Mesendoderm (in vitro differentiated cells): Measurements from ENCODE around the gene ARF1.

Experiments used
- DNase-seq: peaks from one replicate; pipeline ENCODE4 v3.0.0; 2013
- H2AK5ac ChIP-seq: 2 replicates; pipeline ENCODE4 v1.6.1; 2013; ENCODE audit warnings: low read length, inconsistent platforms
- H2BK120ac ChIP-seq: 2 replicates; pipeline ENCODE4 v1.6.1; 2013; ENCODE audit warnings: low read depth, mild to moderate bottlenecking, low read length, moderate library complexity, mixed read lengths
- H2BK15ac ChIP-seq: replicated peaks from 2 replicates; pipeline ENCODE4 v1.6.1; 2013; ENCODE audit warnings: low read depth, mild to moderate bottlenecking, moderate library complexity
- H2BK5ac ChIP-seq: 2 replicates; pipeline ENCODE4 v1.6.1; 2013; ENCODE audit warnings: low read length, inconsistent platforms
- H3K18ac ChIP-seq: 2 replicates; pipeline ENCODE4 v1.6.1; 2013; ENCODE audit warnings: mild to moderate bottlenecking, low read length, mixed read lengths
- H3K23ac ChIP-seq: one replicate; pipeline ENCODE4 v1.6.1; 2013; ENCODE audit warnings: low read length
- H3K27ac ChIP-seq: 2 replicates; pipeline ENCODE4 v1.5.1; 2013; ENCODE audit warnings: low read depth, mild to moderate bottlenecking, inconsistent platforms, low read length, moderate library complexity
- H3K27me3 ChIP-seq: 2 replicates; pipeline ENCODE4 v1.6.1; 2013; ENCODE audit warnings: low read length, control low read depth, mild to moderate bottlenecking, inconsistent platforms; ENCODE audit not compliant: insufficient read depth, poor library complexity
- H3K36me3 ChIP-seq: 2 replicates; pipeline ENCODE4 v1.6.1; 2013; ENCODE audit warnings: low read length, inconsistent platforms; ENCODE audit not compliant: control insufficient read depth, insufficient read depth
- H3K4ac ChIP-seq: one replicate; pipeline ENCODE4 v1.6.1; 2013; ENCODE audit warnings: low read depth, mild to moderate bottlenecking, low read length, moderate library complexity
- H3K4me1 ChIP-seq: 2 replicates; pipeline ENCODE4 v1.6.1; 2013; ENCODE audit warnings: low read depth, low read length, inconsistent platforms; ENCODE audit not compliant: control insufficient read depth
- H3K4me2 ChIP-seq: 2 replicates; pipeline ENCODE4 v1.6.1; 2013; ENCODE audit warnings: low read length
- H3K4me3 ChIP-seq: 2 replicates; pipeline ENCODE4 v1.5.1; 2013; ENCODE audit warnings: mild to moderate bottlenecking, low read length
- H3K56ac ChIP-seq: one replicate; pipeline ENCODE4 v1.6.1; 2013; ENCODE audit warnings: low read length
- H3K79me1 ChIP-seq: 2 replicates; pipeline ENCODE4 v1.6.1; 2013; ENCODE audit warnings: low read length, inconsistent platforms
- H3K79me2 ChIP-seq: 2 replicates; pipeline ENCODE4 v1.6.1; 2013; ENCODE audit warnings: mild to moderate bottlenecking, low read length; ENCODE audit not compliant: control insufficient read depth, insufficient read depth
- H3K9ac ChIP-seq: 2 replicates; pipeline ENCODE4 v1.6.1; 2013; ENCODE audit warnings: low read length, inconsistent platforms
- H4K5ac ChIP-seq: one replicate; pipeline ENCODE4 v1.6.1; 2013; ENCODE audit warnings: low read length
- H4K8ac ChIP-seq: one replicate; pipeline ENCODE4 v1.6.1; 2013; ENCODE audit warnings: low read depth, mild to moderate bottlenecking, control low read depth, low read length, moderate library complexity
- WGBS: extraction: QIAGEN DNeasy Blood & Tissue Kit; methylation state at CpG from one replicate; pipeline ENCODE4 v1.1.7; 2013; ENCODE audit warnings: low lambda C conversion rate, missing lambda C conversion rate; ENCODE audit not compliant: insufficient coverage; ENCODE audit errors: extremely low coverage; 5-methylcytosine and 5-hydroxymethylcytosine counted together

The ARF1 gene

GRCh38 chr1:228062812-228063211 is 19.7 kb upstream of the ARF1 start:
- Histone ChIP-seq H3K23ac (no peak overlapping the region), H3K4me2 (no peak overlapping the region), H3K4me1 (peaks cover 6% of the 10 kb centered on the region), H3K18ac (no peak overlapping the region), H2BK120ac (no peak overlapping the region), H2BK15ac (no peak overlapping the region), H3K27ac (no peak overlapping the region), H3K79me2 (no peaks in the 10 kb centered on the region), H3K56ac (no peak overlapping the region), H3K4me3 (no peak overlapping the region), H4K8ac (no peak overlapping the region), H3K4ac (no peak overlapping the region), H3K27me3 (no peaks in the 10 kb centered on the region), H3K79me1 (no peaks in the 10 kb centered on the region), H3K36me3 (no peaks in the 10 kb centered on the region), H4K5ac (no peak overlapping the region), H2AK5ac (no peak overlapping the region), H2BK5ac (no peak overlapping the region), H3K9ac (no peak overlapping the region)
- no peak for DNase-seq
- no CpG with 5 or more reads among the region's 4 CpGs for WGBS

- H4K5ac ChIP-seq = no peak overlapping the region
- no peak overlapping the region for H3K56ac ChIP-seq
- H3K18ac ChIP-seq = no peak overlapping the region
- H3K27ac ChIP-seq = no peak overlapping the region
- H3K4ac ChIP-seq = no peak overlapping the region
- H3K9ac ChIP-seq = no peak overlapping the region
- no peaks in the 10 kb centered on the region for H3K79me2 ChIP-seq
- peaks cover 6% of the 10 kb centered on the region for H3K4me1 ChIP-seq
- WGBS = no CpG with 5 or more reads among the region's 15 CpGs
- DNase-seq = no peak
- H2BK15ac ChIP-seq = no peak overlapping the region
- H2BK120ac ChIP-seq = no peak overlapping the region
- H3K36me3 ChIP-seq = no peaks in the 10 kb centered on the region
- H3K4me3 ChIP-seq = no peak overlapping the region
- no peak overlapping the region for H2BK5ac ChIP-seq
- no peak overlapping the region for H3K23ac ChIP-seq
- H3K79me1 ChIP-seq = no peaks in the 10 kb centered on the region
- no peak overlapping the region for H3K4me2 ChIP-seq
- H4K8ac ChIP-seq = no peak overlapping the region
- no peaks in the 10 kb centered on the region for H3K27me3 ChIP-seq
- no peak overlapping the region for H2AK5ac ChIP-seq
These were observed 19.0 kb upstream of the ARF1 start for GRCh38 chr1:228063251-228064191.

GRCh38 chr1:228064296-228064695 is 18.2 kb upstream of the ARF1 start:
- WGBS = no CpG with 5 or more reads among the region's 8 CpGs
- H3K4me1 ChIP-seq = peaks cover 6% of the 10 kb centered on the region
- H3K56ac ChIP-seq = no peak overlapping the region
- no peak for DNase-seq
- H4K5ac ChIP-seq = no peak overlapping the region
- H2AK5ac ChIP-seq = no peak overlapping the region
- H2BK15ac ChIP-seq = no peak overlapping the region
- no peaks in the 10 kb centered on the region for H3K36me3 ChIP-seq
- H3K27ac ChIP-seq = no peak overlapping the region
- H4K8ac ChIP-seq = no peak overlapping the region
- no peak overlapping the region for H3K18ac ChIP-seq
- no peak overlapping the region for H3K4me2 ChIP-seq
- no peak overlapping the region for H3K9ac ChIP-seq
- no peak overlapping the region for H3K4ac ChIP-seq
- H3K27me3 ChIP-seq = peaks cover 3% of the 10 kb centered on the region
- no peak overlapping the region for H2BK120ac ChIP-seq
- H3K4me3 ChIP-seq = no peak overlapping the region
- H3K23ac ChIP-seq = no peak overlapping the region
- no peak overlapping the region for H2BK5ac ChIP-seq
- H3K79me2 ChIP-seq = no peaks in the 10 kb centered on the region
- H3K79me1 ChIP-seq = no peaks in the 10 kb centered on the region

- H3K18ac ChIP-seq = no peak overlapping the region
- H2BK15ac ChIP-seq = no peak overlapping the region
- H2BK120ac ChIP-seq = no peak overlapping the region
- no peak overlapping the region for H4K5ac ChIP-seq
- no peak overlapping the region for H3K27ac ChIP-seq
- no peaks in the 10 kb centered on the region for H3K79me1 ChIP-seq
- H3K4me1 ChIP-seq = peaks cover 6% of the 10 kb centered on the region
- H3K56ac ChIP-seq = peak overlapping the region; percentile 34
- peaks cover 5% of the 10 kb centered on the region for H3K27me3 ChIP-seq
- no peak overlapping the region for H2AK5ac ChIP-seq
- no peak overlapping the region for H3K23ac ChIP-seq
- no peak overlapping the region for H4K8ac ChIP-seq
- H3K79me2 ChIP-seq = no peaks in the 10 kb centered on the region
- WGBS = no CpG with 5 or more reads among the region's 15 CpGs
- no peak overlapping the region for H3K9ac ChIP-seq
- H3K36me3 ChIP-seq = no peaks in the 10 kb centered on the region
- no peak overlapping the region for H3K4ac ChIP-seq
- DNase-seq = no peak
- H2BK5ac ChIP-seq = no peak overlapping the region
- no peak overlapping the region for H3K4me3 ChIP-seq
- no peak overlapping the region for H3K4me2 ChIP-seq
These were observed 17.6 kb upstream of the ARF1 start for GRCh38 chr1:228064741-228065542.

GRCh38 chr1:228065543-228066347 is 16.8 kb upstream of the ARF1 start:
- no peak overlapping the region for H4K8ac ChIP-seq
- no peak overlapping the region for H3K23ac ChIP-seq
- no peak overlapping the region for H2BK5ac ChIP-seq
- no peaks in the 10 kb centered on the region for H3K79me1 ChIP-seq
- WGBS = no CpG with 5 or more reads among the region's 15 CpGs
- no peak overlapping the region for H4K5ac ChIP-seq
- no peak overlapping the region for H2BK15ac ChIP-seq
- H3K4me2 ChIP-seq = no peak overlapping the region
- H3K9ac ChIP-seq = no peak overlapping the region
- peaks cover 6% of the 10 kb centered on the region for H3K4me1 ChIP-seq
- H3K18ac ChIP-seq = no peak overlapping the region
- peaks cover 8% of the 10 kb centered on the region for H3K27me3 ChIP-seq
- peak overlapping the region; percentile 34 for H3K56ac ChIP-seq
- no peak overlapping the region for H3K4me3 ChIP-seq
- H3K4ac ChIP-seq = no peak overlapping the region
- no peak for DNase-seq
- H3K79me2 ChIP-seq = no peaks in the 10 kb centered on the region
- H2BK120ac ChIP-seq = no peak overlapping the region
- no peaks in the 10 kb centered on the region for H3K36me3 ChIP-seq
- H2AK5ac ChIP-seq = no peak overlapping the region
- H3K27ac ChIP-seq = no peak overlapping the region
